GM12878 (cell line): ENCODE data around the gene PUS7.

Source experiments
- ESRRA ChIP-seq: IDR thresholded peaks from 2 replicates; pipeline ENCODE4 v1.6.1; 2012; ENCODE audit warnings: mild to moderate bottlenecking, low read length, improper control_type of control experiment
- TF ChIP-seq, protein P1 (sequence below): IDR thresholded peaks from 2 replicates; pipeline ENCODE4 v1.6.1; 2012; ENCODE audit warnings: low read depth, low read length, improper control_type of control experiment

DNA sequence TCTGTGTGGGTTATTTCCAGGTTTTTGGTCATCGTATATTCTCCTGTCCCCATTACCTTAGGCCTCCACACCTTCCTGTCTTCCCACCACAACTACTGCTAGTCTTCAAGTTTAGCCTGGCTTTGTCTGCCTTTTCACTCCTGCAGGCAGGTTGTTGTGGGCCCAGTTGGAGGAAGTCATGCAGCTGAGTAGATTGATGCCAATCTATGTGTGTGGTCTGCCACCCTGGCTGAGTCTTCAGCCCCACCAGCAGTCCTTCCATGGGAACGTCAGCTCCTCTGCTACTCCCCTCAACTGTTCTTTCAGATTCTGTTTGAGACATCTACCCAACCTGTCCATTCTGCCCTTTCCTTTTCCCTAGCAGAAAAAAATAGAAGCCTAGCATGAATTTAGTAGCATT lies 16.3 kb upstream of the PUS7 start:
- TF ChIP-seq, protein P1, sequence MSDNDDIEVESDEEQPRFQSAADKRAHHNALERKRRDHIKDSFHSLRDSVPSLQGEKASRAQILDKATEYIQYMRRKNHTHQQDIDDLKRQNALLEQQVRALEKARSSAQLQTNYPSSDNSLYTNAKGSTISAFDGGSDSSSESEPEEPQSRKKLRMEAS, result no peak
- no peak for TF ChIP-seq ESRRA
